ENCODE measurements around the gene CNOT3.
"Not testable (repeated sequence)": the region's sequence is repeated elsewhere in the genome, so short reads cannot be mapped to it uniquely, and the experiment has no call there.

The CNOT3 gene

GRCh38 chr19:54191011-54191810, 53.6 kb downstream of the CNOT3 start, which contains the start of gene TSEN34:
Gene TSEN34 (plus strand): TSS chr19:54191308. CDS start chr19:54191365, 57 bp downstream.
- DNase-seq (ENCODE audit: low read depth in 2 of 2) = peak; percentile 77 to 78

- no peak for DNase-seq (ENCODE audit: low read depth in 2 of 2)
Observed at GRCh38 chr19:54191811-54192453, 54.4 kb downstream of the CNOT3 start.

GRCh38 chr19:54193011-54193410, 55.4 kb downstream of the CNOT3 start:
- DNase-seq (ENCODE audit: low read depth in 2 of 2) = no peak

- not testable (repeated sequence) for DNase-seq (ENCODE audit: low read depth in 2 of 2)
Observed at GRCh38 chr19:54194463-54194862, 56.9 kb downstream of the CNOT3 start.

GRCh38 chr19:54196536-54196935, 59.0 kb downstream of the CNOT3 start:
- no peak for DNase-seq (ENCODE audit: low read depth in 2 of 2)

GRCh38 chr19:54197121-54197520, 59.6 kb downstream of the CNOT3 start:
- no peak for DNase-seq (ENCODE audit: low read depth in 2 of 2)

GRCh38 chr19:54199401-54199800, 61.8 kb downstream of the CNOT3 start:
- no peak for DNase-seq (ENCODE audit: low read depth in 2 of 2)

- DNase-seq (ENCODE audit: low read depth in 2 of 2) = no peak
Observed at GRCh38 chr19:54201172-54201701, 63.7 kb downstream of the CNOT3 start.

GRCh38 chr19:54201980-54202379, 64.4 kb downstream of the CNOT3 start:
- no peak for DNase-seq (ENCODE audit: low read depth in 2 of 2)

- DNase-seq (ENCODE audit: low read depth in 2 of 2) = no peak
Observed at GRCh38 chr19:54203151-54203611, 65.6 kb downstream of the CNOT3 start.

- DNase-seq (ENCODE audit: low read depth in 2 of 2) = no peak
Observed at GRCh38 chr19:54204767-54205468, 67.4 kb downstream of the CNOT3 start.

All from stimulated activated CD4-positive, alpha-beta T cell treated with anti-CD3 and anti-CD28 coated beads, Interleukin-1b, Interleukin-23, amount 100 ng/mL, for 1 hour (primary cell).